Measurements from ENCODE around the gene ZNF544. TPM values are rescaled to one million over a fixed set of nuclear protein-coding genes. Genes with fewer than 3 reads are reported as not detected.

Gene ZNF544
- total and polyA plus RNA-seq, 2 of the 8 experiments (the other 6 are each of a cell fraction or from before 2014, with no cell fraction given): 48.8 to 60.8 TPM

DNA sequence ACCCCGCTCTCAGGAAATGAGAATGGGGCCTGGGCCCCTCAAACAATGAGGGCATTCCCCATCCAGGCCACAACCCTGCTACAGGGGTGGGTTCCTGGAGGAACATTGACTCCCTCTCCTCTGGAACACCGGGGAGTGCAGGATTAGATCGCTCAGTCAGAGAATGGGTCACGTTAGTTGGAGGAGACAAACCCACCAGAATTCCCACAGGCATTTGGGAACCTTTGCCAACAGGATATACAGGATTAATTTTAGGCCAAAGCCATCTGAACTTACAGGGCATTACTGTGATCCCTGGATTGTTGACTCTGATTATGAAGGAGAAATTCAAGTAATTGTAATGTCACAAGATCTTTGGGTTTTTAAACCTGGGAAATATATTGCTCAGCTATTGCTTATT lies 79.0 kb downstream of the ZNF544 start:
- Histone ChIP-seq H2AK5ac (ENCODE audit: low read depth, low read length) (no peak overlapping the region), H3K79me2 (ENCODE audit: control insufficient read depth in 1 of 2, insufficient read depth in 2 of 2, low read length in 2 of 2) (peaks cover 0 to 10% of the 10 kb centered on the region in 2 experiments; a peak in 1 of 4 replicates), H4K20me1 (replicated peaks in 1 of 2; ENCODE audit: control insufficient read depth in 1 of 2, insufficient read depth in 2 of 2, low read length in 2 of 2) (peaks cover 0 to 1% of the 10 kb centered on the region in 2 experiments), H4K8ac (ENCODE audit: extremely low read depth, insufficient read depth, low read length) (no peak overlapping the region), H2BK20ac (ENCODE audit: low read length) (no peak overlapping the region), H3K4me3 (ENCODE audit: extremely low read depth in 1 of 4, insufficient read depth in 2 of 4, low read depth in 3 of 4, low read length in 4 of 4) (no peak overlapping the region), H3K4ac (replicated peaks; ENCODE audit: insufficient read length, low read depth, low read length) (no peak overlapping the region), H3K27ac (ENCODE audit: low read depth, low read length) (no peak overlapping the region), H3K4me2 (ENCODE audit: insufficient read depth in 1 of 2, low read depth in 2 of 2, low read length in 2 of 2) (no peak overlapping the region), H2BK15ac (ENCODE audit: low read length) (no peak overlapping the region), H3K27me3 (replicated peaks in 1 of 4; ENCODE audit: control insufficient read depth in 3 of 4, extremely low read depth in 1 of 4, insufficient read depth in 3 of 4, low read length in 3 of 4) (no peaks in the 10 kb centered on the region), H2AFZ (ENCODE audit: low read length) (no peak overlapping the region), H2BK5ac (ENCODE audit: low read depth, low read length) (no peak overlapping the region), H3K56ac (replicated peaks; ENCODE audit: insufficient read length, low read depth, low read length) (no peak overlapping the region), H3K9ac (replicated peaks in 1 of 4; ENCODE audit: extremely low read depth in 1 of 4, low read depth in 3 of 4, low read length in 3 of 4) (no peak overlapping the region), H3K14ac (ENCODE audit: insufficient read length) (no peak overlapping the region), H3K23me2 (ENCODE audit: low read depth, low read length) (peaks cover 6% of the 10 kb centered on the region), H3K79me1 (ENCODE audit: low read depth, low read length) (no peaks in the 10 kb centered on the region), H2BK12ac (ENCODE audit: low read depth, low read length) (no peak overlapping the region), H3K23ac (ENCODE audit: insufficient read length) (no peak overlapping the region), H2BK120ac (replicated peaks; ENCODE audit: low read depth, low read length) (no peak overlapping the region), H4K91ac (replicated peaks; ENCODE audit: insufficient read length, low read length) (no peak overlapping the region), H3K36me3 (ENCODE audit: control insufficient read depth in 2 of 4, insufficient read depth in 4 of 4, low read length in 3 of 4) (peaks cover 9 to 25% (median 21%) of the 10 kb centered on the region in 4 experiments), H4K5ac (ENCODE audit: insufficient read length, low read depth, low read length) (no peak overlapping the region), H3K4me1 (replicated peaks in 1 of 4; ENCODE audit: control insufficient read depth in 3 of 4, insufficient read depth in 4 of 4, low read length in 3 of 4) (peaks cover 0 to 3% (median 1%) of the 10 kb centered on the region in 4 experiments; a peak in 3 of 7 replicates), H3K9me3 (ENCODE audit: insufficient read depth in 2 of 2, low read depth in 1 of 2, low read length in 1 of 2) (no peaks in the 10 kb centered on the region), H3K18ac (ENCODE audit: extremely low read depth, low read length) (no peak overlapping the region)
- WGBS, 2 experiments (ENCODE audit: extremely low coverage in 1 of 2, insufficient coverage in 1 of 2, insufficient read length in 1 of 2, insufficient replicate concordance in 2 of 2, low coverage in 1 of 2, low lambda C conversion rate in 2 of 2, missing lambda C conversion rate in 1 of 2): 96% methylated on average over 4 of the region's 4 CpGs; no CpG with 5 or more reads in 1 of the 2 experiments
- TF ChIP-seq CHD1 (IDR thresholded peaks at IDR 0.05; ENCODE audit: low read depth, low read length) (no peak), POU5F1 (IDR thresholded peaks at IDR 0.05; ENCODE audit: low read depth, low read length) (no peak), EP300 (IDR thresholded peaks at IDR 0.05; ENCODE audit: borderline replicate concordance in 1 of 2, low read depth in 2 of 2, low read length in 2 of 2) (no peak), TEAD4 (IDR thresholded peaks at IDR 0.05; ENCODE audit: low read depth, low read length) (no peak), CBX5 (IDR thresholded peaks at IDR 0.05; ENCODE audit: low read depth, low read length) (no peak), RXRA (IDR thresholded peaks at IDR 0.05; ENCODE audit: insufficient read depth, low read depth, low read length) (no peak), BACH1 (IDR thresholded peaks at IDR 0.05; ENCODE audit: low read length) (no peak), SP1 (IDR thresholded peaks at IDR 0.05; ENCODE audit: low read depth, low read length) (no peak)
- TF ChIP-seq, protein P1, sequence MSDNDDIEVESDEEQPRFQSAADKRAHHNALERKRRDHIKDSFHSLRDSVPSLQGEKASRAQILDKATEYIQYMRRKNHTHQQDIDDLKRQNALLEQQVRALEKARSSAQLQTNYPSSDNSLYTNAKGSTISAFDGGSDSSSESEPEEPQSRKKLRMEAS (IDR thresholded peaks at IDR 0.05): no peak
- ChIA-PET CTCF (ENCODE audit: partially characterized antibody) (interaction anchor here (1.4 kb wide), 1 partner anchor 19 kb away, joined by 4 read pairs; no protein-coding TSS in a partner anchor), POLR2A (ENCODE audit: partially characterized antibody) (interaction anchor here (1.0 to 2.5 kb wide), 4 partner anchors 29 to 83 kb away, joined by 4 to 9 read pairs (median 7); partner anchors contain the start of genes ZNF544 and ZNF8)
- FAIRE-seq: no peak
- DNase-seq (ENCODE audit: low read depth in 1 of 2, low spot score in 2 of 2): no peak

Measured in H1 (cell line).